ENCODE data around the gene TREML2.

TREML2 gene

GRCh38 chr6:41199552-41200246 lies 1.2 kb downstream of the TREML2 start:
- POLR2A ChIA-PET: no interaction called here
- peak; percentile 49 for DNase-seq (ENCODE audit: extremely low spot score)
- TF ChIP-seq CTCF (IDR thresholded peaks at IDR 0.05; ENCODE audit: control extremely low read depth, extremely low read depth, low read depth, missing control alignments): no peak
- CTCF ChIA-PET: interaction anchor here (0.9 to 2.1 kb wide), 7 partner anchors 8 to 169 kb away, joined by 3 to 9 read pairs (median 5); no protein-coding TSS in a partner anchor

GRCh38 chr6:41197234-41197633 lies 3.7 kb downstream of the TREML2 start:
- no peak for DNase-seq (ENCODE audit: extremely low spot score)
- POLR2A ChIA-PET: no interaction called here
- no peak for TF ChIP-seq CTCF (IDR thresholded peaks at IDR 0.05; ENCODE audit: control extremely low read depth, extremely low read depth, low read depth, missing control alignments)
- CTCF ChIA-PET: interaction anchor here (1.0 to 1.6 kb wide), 4 partner anchors 15 to 171 kb away, joined by 3 to 6 read pairs (median 4); no protein-coding TSS in a partner anchor

- ChIA-PET POLR2A (no interaction called here), CTCF (interaction anchor here (1.1 kb wide), 1 partner anchor 12 kb away, joined by 3 read pairs; no protein-coding TSS in a partner anchor)
- TF ChIP-seq CTCF (IDR thresholded peaks at IDR 0.05; ENCODE audit: control extremely low read depth, extremely low read depth, low read depth, missing control alignments): no peak
- no peak for DNase-seq (ENCODE audit: extremely low spot score)
These were observed 6.6 kb downstream of the TREML2 start for GRCh38 chr6:41194386-41194785.

- CTCF ChIA-PET: no interaction called here
- no peak for DNase-seq (ENCODE audit: extremely low spot score)
- POLR2A ChIA-PET: no interaction called here
- TF ChIP-seq CTCF (IDR thresholded peaks at IDR 0.05; ENCODE audit: control extremely low read depth, extremely low read depth, low read depth, missing control alignments): no peak
These were observed 7.1 kb downstream of the TREML2 start for GRCh38 chr6:41193884-41194283.

GRCh38 chr6:41193171-41193734 lies 7.7 kb downstream of the TREML2 start:
- DNase-seq (ENCODE audit: extremely low spot score): no peak
- ChIA-PET POLR2A (no interaction called here), CTCF (no interaction called here)
- TF ChIP-seq CTCF (IDR thresholded peaks at IDR 0.05; ENCODE audit: control extremely low read depth, extremely low read depth, low read depth, missing control alignments): no peak

GRCh38 chr6:41191569-41191968 lies 9.4 kb downstream of the TREML2 start:
- ChIA-PET POLR2A (no interaction called here), CTCF (interaction anchor here (0.7 to 4.7 kb wide), 13 partner anchors 9 to 163 kb away, joined by 3 to 24 read pairs (median 3); partner anchors contain the start of gene TREML2)
- peak; percentile 62 for DNase-seq (ENCODE audit: extremely low spot score)
- peak; percentile 54 for TF ChIP-seq CTCF (IDR thresholded peaks at IDR 0.05; ENCODE audit: control extremely low read depth, extremely low read depth, low read depth, missing control alignments)

Measured in GM10248 (cell line).